ENCODE results near the gene TBPL1.
A peak's percentile ranks its signal among the peaks of the same experiment; 100 is the strongest.

TBPL1 gene

DNA sequence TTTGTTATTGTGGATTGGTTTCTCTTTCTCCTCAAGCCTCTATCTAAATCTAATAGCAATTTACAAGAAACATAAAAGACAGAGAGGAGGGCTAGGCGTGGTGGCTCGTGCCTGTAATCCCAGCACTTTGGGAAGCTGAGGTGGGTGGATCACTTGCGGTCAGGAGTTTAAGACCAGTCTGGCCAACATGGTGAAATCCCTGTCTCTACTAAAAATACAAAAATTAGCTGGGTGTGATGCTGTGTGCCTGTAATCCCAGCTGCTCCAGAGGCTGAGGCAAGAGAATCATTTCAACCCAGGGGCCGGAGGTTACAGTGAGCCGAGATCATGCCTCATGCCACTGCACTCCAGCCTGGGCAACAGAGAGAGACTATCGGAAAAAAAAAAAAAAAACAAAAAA is 52.8 kb downstream of the TBPL1 start:
- TF ChIP-seq CTCF (IDR thresholded peaks at IDR 0.05; ENCODE audit: control insufficient read depth, extremely low read depth, insufficient read depth), result no peak
- H3K4me3 ChIP-seq (ENCODE audit: low read depth, low read length), result no peak overlapping the region
- no peak for DNase-seq (ENCODE audit: low read depth)

DNA sequence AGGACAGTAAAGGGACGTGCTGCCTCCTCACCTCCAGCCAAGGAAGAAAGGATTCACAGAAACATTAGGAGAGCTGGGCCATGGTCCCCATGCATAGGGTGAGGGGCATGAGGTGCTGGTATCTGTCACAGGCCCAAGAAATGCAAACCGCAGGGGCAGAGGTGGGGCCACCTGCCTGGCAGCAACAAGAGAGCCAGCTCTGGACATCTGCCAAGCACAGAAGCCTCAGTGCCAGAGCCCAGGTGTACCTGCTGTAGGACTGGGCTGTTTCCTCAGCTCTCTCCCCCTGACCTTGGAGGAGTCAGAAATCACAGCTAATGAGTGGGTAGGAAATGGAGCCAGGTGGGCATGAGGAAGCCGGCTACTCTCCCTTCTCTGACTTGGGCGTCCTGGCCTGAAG is 54.1 kb downstream of the TBPL1 start:
- no peak for TF ChIP-seq CTCF (IDR thresholded peaks at IDR 0.05; ENCODE audit: control insufficient read depth, extremely low read depth, insufficient read depth)
- DNase-seq (ENCODE audit: low read depth), result peak; percentile 72
- H3K4me3 ChIP-seq (ENCODE audit: low read depth, low read length), result no peak overlapping the region

GRCh38 chr6:134009876-134010275 is 56.9 kb downstream of the TBPL1 start:
- no peak overlapping the region for H3K4me3 ChIP-seq (ENCODE audit: low read depth, low read length)
- TF ChIP-seq CTCF (IDR thresholded peaks at IDR 0.05; ENCODE audit: control insufficient read depth, extremely low read depth, insufficient read depth), result no peak
- no peak for DNase-seq (ENCODE audit: low read depth)

- TF ChIP-seq CTCF (IDR thresholded peaks at IDR 0.05; ENCODE audit: control insufficient read depth, extremely low read depth, insufficient read depth), result no peak
- no peak for DNase-seq (ENCODE audit: low read depth)
- H3K4me3 ChIP-seq (ENCODE audit: low read depth, low read length), result no peak overlapping the region
These were observed 57.4 kb downstream of the TBPL1 start for GRCh38 chr6:134010400-134010799.

GRCh38 chr6:134010974-134011373 is 58.0 kb downstream of the TBPL1 start:
- H3K4me3 ChIP-seq (ENCODE audit: low read depth, low read length), result no peak overlapping the region
- no peak for TF ChIP-seq CTCF (IDR thresholded peaks at IDR 0.05; ENCODE audit: control insufficient read depth, extremely low read depth, insufficient read depth)
- DNase-seq (ENCODE audit: low read depth), result no peak

- no peak for TF ChIP-seq CTCF (IDR thresholded peaks at IDR 0.05; ENCODE audit: control insufficient read depth, extremely low read depth, insufficient read depth)
- no peak for DNase-seq (ENCODE audit: low read depth)
- no peak overlapping the region for H3K4me3 ChIP-seq (ENCODE audit: low read depth, low read length)
These were observed 61.6 kb downstream of the TBPL1 start for GRCh38 chr6:134014588-134015137.

Data from LNCaP clone FGC (cell line).